HepG2 (cell line): ENCODE measurements around the gene FAM50A. TPM values are rescaled to one million over a fixed set of nuclear protein-coding genes. Genes with fewer than 3 reads are reported as not detected.

Experiments
- ATAC-seq: fragments of 200-7000 bp; cut with Tn5 transposase; 3 replicates; pipeline ENCODE4 v1.9.1; 2020; ENCODE audit warnings: mild to moderate bottlenecking, moderate library complexity
- BruUV-seq: library from RNA; stranded (reverse); fragments of 400-500 nt; replicated peaks from 2 replicates; lab custom pipeline; 2021; lab: Mats Ljungman, UMichigan
- CTCF ChIA-PET: fragments of 300-600 bp; formaldehyde crosslinking; extraction: SDS; loops from one replicate; lab custom pipeline; 2021; ENCODE audit warnings: low total read pairs, inconsistent platforms, low intra/inter-chr PET ratio; lab: Yijun Ruan, JAX
- POLR2A ChIA-PET: fragments of 350-600 bp; sonication (Branson Sonifier 250); formaldehyde crosslinking; loops from one replicate; lab custom pipeline; 2020; ENCODE audit warnings: antibody characterized with exemption, inconsistent platforms; lab: Yijun Ruan, JAX
- DNase-seq: peaks from one replicate; pipeline ENCODE4 v3.0.0-alpha.2; 2015; ENCODE audit warnings: low spot score
- FAIRE-seq: peaks from 3 replicates; lab custom pipeline; 2011; peaks lifted over from hg19 to GRCh38; lab: Jason Lieb, UNC
- H2AFZ ChIP-seq: one replicate; pipeline ENCODE4 v1.6.1; 2011; ENCODE audit warnings: low read length, inconsistent platforms
- H3K27ac ChIP-seq: fragments of 300-600 bp; 3 replicates; pipeline ENCODE4 v1.8.0; 2011; ENCODE audit warnings: mixed run types, mild to moderate bottlenecking, mixed read lengths, low read length, inconsistent platforms; ENCODE audit not compliant: insufficient read depth; ENCODE audit errors: extremely low read length
- H3K27me3 ChIP-seq, 2 experiments: fragments of 200-600 bp in 1 of 2; 2 replicates in 1 of 2; 3 replicates in 1 of 2; pipeline versions ENCODE4 v1.6.0 to v1.8.0; 2011; ENCODE audit warnings: low read length in 2 of 2, mild to moderate bottlenecking in 2 of 2, moderate library complexity in 2 of 2, inconsistent platforms in 1 of 2; ENCODE audit not compliant: insufficient read depth in 2 of 2, control insufficient read depth in 1 of 2
- H3K36me3 ChIP-seq, 2 experiments: fragments of 200-600 bp in 1 of 2; replicated peaks in 1 of 2; 2 replicates in 1 of 2; 3 replicates in 1 of 2; pipeline versions ENCODE4 v1.5.1 to v1.8.0; 2011; ENCODE audit warnings: low read length in 2 of 2, inconsistent platforms in 1 of 2; ENCODE audit not compliant: insufficient read depth in 2 of 2, control insufficient read depth in 1 of 2
- H3K4me1 ChIP-seq: 2 replicates; pipeline ENCODE4 v1.5.1; 2012; ENCODE audit warnings: low read length, inconsistent platforms; ENCODE audit not compliant: insufficient read depth
- H3K4me2 ChIP-seq: 2 replicates; pipeline ENCODE4 v1.6.0; 2011; ENCODE audit warnings: low read depth, low read length, inconsistent platforms
- H3K4me3 ChIP-seq, 3 experiments: fragments of 200-600 bp in 1 of 3; sonication (generic), shearing (Covaris generic) in 1 of 3; replicated peaks in 1 of 3; 2 replicates each; pipeline ENCODE4 v1.5.1; 2011 to 2016; ENCODE audit warnings: low read length in 3 of 3, inconsistent platforms in 2 of 3, low read depth in 2 of 3, mild to moderate bottlenecking in 2 of 3, control low read depth in 1 of 3, mixed read lengths in 1 of 3; ENCODE audit not compliant: insufficient read depth in 1 of 3
- H3K79me2 ChIP-seq: one replicate; pipeline ENCODE4 v1.6.1; 2011; ENCODE audit warnings: low read length, inconsistent platforms; ENCODE audit not compliant: insufficient read depth
- H3K9ac ChIP-seq: 2 replicates; pipeline ENCODE4 v1.6.0; 2011; ENCODE audit warnings: mild to moderate bottlenecking, low read depth, low read length, inconsistent platforms; ENCODE audit not compliant: insufficient read depth
- H3K9me3 ChIP-seq: 2 replicates; pipeline ENCODE4 v1.5.1; 2012; ENCODE audit warnings: mild to moderate bottlenecking, low read length
- H4K20me1 ChIP-seq: 2 replicates; pipeline ENCODE4 v1.6.0; 2011; ENCODE audit warnings: inconsistent platforms, mild to moderate bottlenecking, low read length, moderate library complexity; ENCODE audit not compliant: insufficient read depth
- BRCA1 ChIP-seq: sonication (generic); formaldehyde crosslinking; IDR thresholded peaks from 2 replicates; pipeline ENCODE4 v1.4.0; 2020; ENCODE audit warnings: missing genetic modification reagents
- EP300 ChIP-seq, 3 experiments: sonication (generic) in 1 of 3; formaldehyde crosslinking in 1 of 3; IDR thresholded peaks; 2 replicates each; pipeline versions ENCODE4 v1.5.1 to v1.6.1; 2011 to 2020; ENCODE audit warnings: low read depth in 2 of 3, low read length in 2 of 3, borderline replicate concordance in 1 of 3, improper control_type of control experiment in 1 of 3, mild to moderate bottlenecking in 1 of 3, missing genetic modification reagents in 1 of 3, moderate library complexity in 1 of 3
- MTA1 ChIP-seq: sonication (generic); formaldehyde crosslinking; IDR thresholded peaks from 2 replicates; pipeline ENCODE4 v1.4.0; 2020; ENCODE audit warnings: missing genetic modification reagents, mild to moderate bottlenecking, borderline replicate concordance
- MXI1 ChIP-seq: IDR thresholded peaks from 3 replicates; pipeline ENCODE4 v1.6.1; 2012; ENCODE audit warnings: low read depth, low read length, inconsistent platforms, borderline replicate concordance
- PRPF4 ChIP-seq: fragments of 200-400 bp; formaldehyde crosslinking; IDR thresholded peaks from 2 replicates; pipeline ENCODE4 v1.6.1; 2016; ENCODE audit warnings: low read length, low read depth; ENCODE audit not compliant: poor library complexity, severe bottlenecking
- TCF7L2 ChIP-seq: IDR thresholded peaks from 2 replicates; pipeline ENCODE4 v1.6.1; 2011; ENCODE audit warnings: mild to moderate bottlenecking, low read depth, low read length, moderate library complexity
- THAP11 ChIP-seq: IDR thresholded peaks from 2 replicates; pipeline ENCODE4 v1.6.1; 2016; ENCODE audit warnings: missing biosample characterization, missing genetic modification reagents
- ZMYM4 ChIP-seq: sonication (generic); formaldehyde crosslinking; IDR thresholded peaks from 2 replicates; pipeline ENCODE4 v1.8.1; 2023; ENCODE audit warnings: mild to moderate bottlenecking, missing genetic modification reagents
- ZNF670 ChIP-seq: sonication (generic); formaldehyde crosslinking; IDR thresholded peaks from 2 replicates; pipeline ENCODE4 v1.8.0; 2022; ENCODE audit warnings: mild to moderate bottlenecking, missing genetic modification reagents, borderline replicate concordance
- WGBS: methylation state at CpG from one replicate; pipeline ENCODE4 v1.1.6; 2017; ENCODE audit warnings: low lambda C conversion rate; 5-methylcytosine and 5-hydroxymethylcytosine counted together
- in situ Hi-C: cut with HindIII; loops from 2 replicates; pipeline ENCODE4 v1.10.0; 2017; ENCODE audit warnings: low pct_unique_long_range_greater_than_20kb; ENCODE audit not compliant: extremely low pct_ligation_motif_present
- intact Hi-C: fragments of 100-400 bp; cut with micrococcal nuclease; formaldehyde crosslinking; loops from one replicate; pipeline ENCODE4 v1.10.0; 2022; ENCODE audit not compliant: unreplicated experiment
- polyA plus RNA-seq, 8 experiments: library from polyadenylated mRNA; depleted of rRNA in 3 of 8; stranded (reverse) in 7 of 8; unstranded in 1 of 8; fragments of >200 nt; fragmentation: Illumina TruSeq in 4 of 8; extraction: Trizol in 4 of 8; gene quantifications; 2 replicates each; pipeline versions ENCODE4 v1.2.1 to v1.2.3, GENCODE V29; 2011 to 2016; ENCODE audit warnings: low read depth in 4 of 8, missing spikeins in 1 of 8, mixed read lengths in 1 of 8; ENCODE audit not compliant: insufficient read depth in 1 of 8
- total RNA-seq, 5 experiments: library from RNA; depleted of rRNA; stranded (reverse); fragments of >200 nt; fragmentation: Illumina TruSeq; extraction: Trizol; gene quantifications; 2 replicates each; pipeline ENCODE4 v1.2.3, GENCODE V29; 2016; ENCODE audit warnings: low read depth in 1 of 5
- TF ChIP-seq, protein P1 (sequence below): sonication (generic); formaldehyde crosslinking; IDR thresholded peaks from 2 replicates; pipeline ENCODE4 v1.4.0; 2020; ENCODE audit warnings: mild to moderate bottlenecking, missing genetic modification reagents, borderline replicate concordance
- TF ChIP-seq, protein P2 (sequence below): IDR thresholded peaks from 2 replicates; pipeline ENCODE4 v1.6.1; 2016
- TF ChIP-seq, protein P3 (sequence below): IDR thresholded peaks from 2 replicates; pipeline ENCODE4 v1.6.1; 2018; ENCODE audit warnings: missing genetic modification reagents
- TF ChIP-seq, protein P4 (sequence below): sonication (generic); formaldehyde crosslinking; IDR thresholded peaks from 2 replicates; pipeline ENCODE4; 2020; ENCODE audit warnings: missing genetic modification reagents, mild to moderate bottlenecking, borderline replicate concordance

FAM50A gene
- total and polyA plus RNA-seq, 2 of the 13 experiments (the other 11 are each of a cell fraction or from before 2014, with no cell fraction given) = 30.7 to 40.7 TPM

DNA sequence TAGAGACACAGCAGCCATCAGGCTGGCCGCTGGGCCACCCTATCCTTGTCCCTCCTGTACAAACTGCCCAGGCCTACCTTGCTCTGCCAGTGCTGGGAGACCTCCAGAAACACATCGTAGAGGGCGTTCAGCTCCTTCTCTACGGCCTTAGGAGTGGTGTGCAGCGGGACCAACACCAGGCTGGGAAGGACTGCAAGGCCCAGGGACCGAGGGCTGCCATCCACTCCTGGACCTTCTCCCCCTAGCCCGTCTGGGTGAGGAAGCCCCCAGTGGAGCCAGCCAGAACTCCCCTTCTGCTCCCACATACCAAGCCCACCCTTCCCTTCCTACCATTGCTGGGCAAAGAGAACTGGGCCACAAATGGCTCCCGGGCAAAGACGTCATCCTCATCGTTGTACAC, 40.7 kb upstream of the FAM50A start (continued):
- TF ChIP-seq, protein P1, sequence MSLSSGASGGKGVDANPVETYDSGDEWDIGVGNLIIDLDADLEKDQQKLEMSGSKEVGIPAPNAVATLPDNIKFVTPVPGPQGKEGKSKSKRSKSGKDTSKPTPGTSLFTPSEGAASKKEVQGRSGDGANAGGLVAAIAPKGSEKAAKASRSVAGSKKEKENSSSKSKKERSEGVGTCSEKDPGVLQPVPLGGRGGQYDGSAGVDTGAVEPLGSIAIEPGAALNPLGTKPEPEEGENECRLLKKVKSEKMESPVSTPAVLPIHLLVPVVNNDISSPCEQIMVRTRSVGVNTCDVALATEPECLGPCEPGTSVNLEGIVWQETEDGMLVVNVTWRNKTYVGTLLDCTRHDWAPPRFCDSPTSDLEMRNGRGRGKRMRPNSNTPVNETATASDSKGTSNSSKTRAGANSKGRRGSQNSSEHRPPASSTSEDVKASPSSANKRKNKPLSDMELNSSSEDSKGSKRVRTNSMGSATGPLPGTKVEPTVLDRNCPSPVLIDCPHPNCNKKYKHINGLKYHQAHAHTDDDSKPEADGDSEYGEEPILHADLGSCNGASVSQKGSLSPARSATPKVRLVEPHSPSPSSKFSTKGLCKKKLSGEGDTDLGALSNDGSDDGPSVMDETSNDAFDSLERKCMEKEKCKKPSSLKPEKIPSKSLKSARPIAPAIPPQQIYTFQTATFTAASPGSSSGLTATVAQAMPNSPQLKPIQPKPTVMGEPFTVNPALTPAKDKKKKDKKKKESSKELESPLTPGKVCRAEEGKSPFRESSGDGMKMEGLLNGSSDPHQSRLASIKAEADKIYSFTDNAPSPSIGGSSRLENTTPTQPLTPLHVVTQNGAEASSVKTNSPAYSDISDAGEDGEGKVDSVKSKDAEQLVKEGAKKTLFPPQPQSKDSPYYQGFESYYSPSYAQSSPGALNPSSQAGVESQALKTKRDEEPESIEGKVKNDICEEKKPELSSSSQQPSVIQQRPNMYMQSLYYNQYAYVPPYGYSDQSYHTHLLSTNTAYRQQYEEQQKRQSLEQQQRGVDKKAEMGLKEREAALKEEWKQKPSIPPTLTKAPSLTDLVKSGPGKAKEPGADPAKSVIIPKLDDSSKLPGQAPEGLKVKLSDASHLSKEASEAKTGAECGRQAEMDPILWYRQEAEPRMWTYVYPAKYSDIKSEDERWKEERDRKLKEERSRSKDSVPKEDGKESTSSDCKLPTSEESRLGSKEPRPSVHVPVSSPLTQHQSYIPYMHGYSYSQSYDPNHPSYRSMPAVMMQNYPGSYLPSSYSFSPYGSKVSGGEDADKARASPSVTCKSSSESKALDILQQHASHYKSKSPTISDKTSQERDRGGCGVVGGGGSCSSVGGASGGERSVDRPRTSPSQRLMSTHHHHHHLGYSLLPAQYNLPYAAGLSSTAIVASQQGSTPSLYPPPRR = no peak
- no peak for TF ChIP-seq ZMYM4 (CRISPR knock-in tag)
- TF ChIP-seq, all 625 proteins: peak for 0

DNA sequence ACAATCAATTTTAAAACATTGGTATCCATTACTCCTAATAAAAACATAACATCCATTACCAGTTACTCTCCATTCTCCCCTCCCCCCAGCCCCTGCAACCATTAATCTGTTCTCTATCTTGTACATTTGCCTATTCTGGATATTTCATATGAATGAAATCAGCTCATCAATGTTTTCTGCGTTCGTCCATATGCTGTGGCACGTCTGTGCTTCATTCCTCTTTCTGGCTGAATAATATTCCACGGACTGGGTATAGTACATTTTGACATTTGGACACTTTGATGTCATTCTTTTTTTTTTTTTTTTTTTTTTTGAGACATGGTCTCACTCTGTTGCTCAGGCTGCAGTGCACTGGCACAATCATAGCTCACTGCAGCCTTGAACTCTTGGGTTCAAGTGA, 40.1 kb upstream of the FAM50A start:
- BruUV-seq = no TSS peak
- H4K20me1 ChIP-seq = peaks cover 20% of the 10 kb centered on the region; the same call in 1 of the 2 replicates
- H3K9ac ChIP-seq = no peak overlapping the region
- DNase-seq (no peak), ATAC-seq (no peak), FAIRE-seq (no peak)
- POLR2A ChIA-PET = no interaction called here
- no peak overlapping the region for H3K4me3 ChIP-seq
- H3K9me3 ChIP-seq = no peaks in the 10 kb centered on the region
- H3K4me1 ChIP-seq = peaks cover 41% of the 10 kb centered on the region
- no peaks in the 10 kb centered on the region for H3K27me3 ChIP-seq
- CTCF ChIA-PET = no interaction called here
- intact Hi-C loops (no loop called here), in situ Hi-C loops (loop anchor here (25.0 kb wide), 1 partner anchor 133 kb away; the partner anchor contains the start of genes G6PD and IKBKG)
- H2AFZ ChIP-seq = no peak overlapping the region
- TF ChIP-seq, protein P2, sequence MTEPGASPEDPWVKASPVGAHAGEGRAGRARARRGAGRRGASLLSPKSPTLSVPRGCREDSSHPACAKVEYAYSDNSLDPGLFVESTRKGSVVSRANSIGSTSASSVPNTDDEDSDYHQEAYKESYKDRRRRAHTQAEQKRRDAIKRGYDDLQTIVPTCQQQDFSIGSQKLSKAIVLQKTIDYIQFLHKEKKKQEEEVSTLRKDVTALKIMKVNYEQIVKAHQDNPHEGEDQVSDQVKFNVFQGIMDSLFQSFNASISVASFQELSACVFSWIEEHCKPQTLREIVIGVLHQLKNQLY = no peak
- TF ChIP-seq THAP11 (CRISPR knock-in tag) = no peak
- TF ChIP-seq ZNF670 (CRISPR knock-in tag) = no peak
- no peak for TF ChIP-seq EP300 (IDR thresholded peaks at IDR 0.05; ENCODE audit: low read depth in 2 of 2, low read length in 2 of 2)
- TF ChIP-seq EP300 (CRISPR knock-in tag; IDR thresholded peaks at IDR 0.05; ENCODE audit: borderline replicate concordance) = no peak
- TF ChIP-seq, protein P3, sequence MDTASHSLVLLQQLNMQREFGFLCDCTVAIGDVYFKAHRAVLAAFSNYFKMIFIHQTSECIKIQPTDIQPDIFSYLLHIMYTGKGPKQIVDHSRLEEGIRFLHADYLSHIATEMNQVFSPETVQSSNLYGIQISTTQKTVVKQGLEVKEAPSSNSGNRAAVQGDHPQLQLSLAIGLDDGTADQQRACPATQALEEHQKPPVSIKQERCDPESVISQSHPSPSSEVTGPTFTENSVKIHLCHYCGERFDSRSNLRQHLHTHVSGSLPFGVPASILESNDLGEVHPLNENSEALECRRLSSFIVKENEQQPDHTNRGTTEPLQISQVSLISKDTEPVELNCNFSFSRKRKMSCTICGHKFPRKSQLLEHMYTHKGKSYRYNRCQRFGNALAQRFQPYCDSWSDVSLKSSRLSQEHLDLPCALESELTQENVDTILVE (CRISPR knock-in tag) = no peak
- TF ChIP-seq PRPF4 = no peak
- TF ChIP-seq MTA1 (CRISPR knock-in tag) = no peak
- no peak for TF ChIP-seq TCF7L2
- no peak for TF ChIP-seq BRCA1 (CRISPR knock-in tag)
- TF ChIP-seq MXI1 = no peak
- TF ChIP-seq, protein P4, sequence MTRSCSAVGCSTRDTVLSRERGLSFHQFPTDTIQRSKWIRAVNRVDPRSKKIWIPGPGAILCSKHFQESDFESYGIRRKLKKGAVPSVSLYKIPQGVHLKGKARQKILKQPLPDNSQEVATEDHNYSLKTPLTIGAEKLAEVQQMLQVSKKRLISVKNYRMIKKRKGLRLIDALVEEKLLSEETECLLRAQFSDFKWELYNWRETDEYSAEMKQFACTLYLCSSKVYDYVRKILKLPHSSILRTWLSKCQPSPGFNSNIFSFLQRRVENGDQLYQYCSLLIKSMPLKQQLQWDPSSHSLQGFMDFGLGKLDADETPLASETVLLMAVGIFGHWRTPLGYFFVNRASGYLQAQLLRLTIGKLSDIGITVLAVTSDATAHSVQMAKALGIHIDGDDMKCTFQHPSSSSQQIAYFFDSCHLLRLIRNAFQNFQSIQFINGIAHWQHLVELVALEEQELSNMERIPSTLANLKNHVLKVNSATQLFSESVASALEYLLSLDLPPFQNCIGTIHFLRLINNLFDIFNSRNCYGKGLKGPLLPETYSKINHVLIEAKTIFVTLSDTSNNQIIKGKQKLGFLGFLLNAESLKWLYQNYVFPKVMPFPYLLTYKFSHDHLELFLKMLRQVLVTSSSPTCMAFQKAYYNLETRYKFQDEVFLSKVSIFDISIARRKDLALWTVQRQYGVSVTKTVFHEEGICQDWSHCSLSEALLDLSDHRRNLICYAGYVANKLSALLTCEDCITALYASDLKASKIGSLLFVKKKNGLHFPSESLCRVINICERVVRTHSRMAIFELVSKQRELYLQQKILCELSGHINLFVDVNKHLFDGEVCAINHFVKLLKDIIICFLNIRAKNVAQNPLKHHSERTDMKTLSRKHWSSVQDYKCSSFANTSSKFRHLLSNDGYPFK (CRISPR knock-in tag) = no peak
- no peak overlapping the region for H3K27ac ChIP-seq
- peaks cover 9% of the 10 kb centered on the region for H3K79me2 ChIP-seq
- no peak overlapping the region for H3K4me2 ChIP-seq
- 88% methylated on average over 4 of the region's 4 CpGs for WGBS
- H3K36me3 ChIP-seq = peaks cover 6 to 22% of the 10 kb centered on the region in 2 experiments; a peak in 4 of 5 replicates
